GM12878 (cell line): ENCODE results near the gene GRIN2A. TPM values are rescaled to one million over a fixed set of nuclear protein-coding genes. Genes with fewer than 3 reads are reported as not detected.

Source experiments
- ATAC-seq: fragments of 200-7000 bp; cut with Tn5 transposase; 3 replicates; pipeline ENCODE4 v1.9.1; 2020; ENCODE audit warnings: mild to moderate bottlenecking, moderate library complexity
- BruUV-seq: library from RNA; stranded (reverse); fragments of 400-500 nt; replicated peaks from 2 replicates; lab custom pipeline; 2021; lab: Mats Ljungman, UMichigan
- CTCF ChIA-PET: fragments of 300-600 bp; sonication (Branson Sonifier 250); formaldehyde crosslinking; extraction: SDS; loops from one replicate; lab custom pipeline; 2021; ENCODE audit warnings: inconsistent platforms; lab: Yijun Ruan, JAX
- POLR2A ChIA-PET: fragments of 350-600 bp; formaldehyde crosslinking; extraction: SDS; loops from one replicate; lab custom pipeline; 2021; ENCODE audit warnings: inconsistent platforms; lab: Charles Lee
- RAD21 ChIA-PET: fragments of 300-600 bp; sonication (Branson Sonifier 250); formaldehyde crosslinking; loops from one replicate; lab custom pipeline; 2023; ENCODE audit warnings: antibody characterized with exemption; ENCODE audit not compliant: unreplicated experiment; lab: Charles Lee
- SMC1A ChIA-PET: fragments of 300-600 bp; sonication (Branson Sonifier 250); formaldehyde crosslinking; loops from one replicate; lab custom pipeline; 2023; ENCODE audit not compliant: unreplicated experiment, uncharacterized antibody; lab: Charles Lee
- DNase-seq: peaks from one replicate; pipeline ENCODE4 v3.0.0-alpha.2; 2011; ENCODE audit warnings: low read depth, low spot score
- FAIRE-seq: peaks from 3 replicates; lab custom pipeline; 2011; peaks lifted over from hg19 to GRCh38; lab: Jason Lieb, UNC
- H2AFZ ChIP-seq: 2 replicates; pipeline ENCODE4 v1.6.0; 2011; ENCODE audit warnings: low read depth, low read length, control low read depth; ENCODE audit not compliant: control insufficient read depth
- H3K27ac ChIP-seq: 2 replicates; pipeline ENCODE4 v1.5.1; 2011; ENCODE audit warnings: control low read depth; ENCODE audit not compliant: control insufficient read depth, insufficient read depth
- H3K27me3 ChIP-seq, 2 experiments: replicated peaks in 1 of 2; 2 replicates each; pipeline versions ENCODE4 v1.6.0 to v1.6.1; 2011; ENCODE audit warnings: low read length in 1 of 2; ENCODE audit not compliant: control insufficient read depth in 2 of 2, insufficient read depth in 2 of 2
- H3K36me3 ChIP-seq, 2 experiments: 2 replicates each; pipeline ENCODE4 v1.5.1; 2011; ENCODE audit warnings: low read length in 1 of 2; ENCODE audit not compliant: control insufficient read depth in 2 of 2, insufficient read depth in 2 of 2
- H3K4me1 ChIP-seq: 2 replicates; pipeline ENCODE4 v1.6.1; 2011; ENCODE audit warnings: mild to moderate bottlenecking, low read length, moderate library complexity, mixed read lengths; ENCODE audit not compliant: control insufficient read depth, insufficient read depth
- H3K4me2 ChIP-seq: 2 replicates; pipeline ENCODE4 v1.6.0; 2011; ENCODE audit warnings: control low read depth; ENCODE audit not compliant: control insufficient read depth, insufficient read depth
- H3K4me3 ChIP-seq: fragments of 200-600 bp; sonication (generic); 2 replicates; pipeline ENCODE4 v1.5.1; 2016
- H3K79me2 ChIP-seq: 2 replicates; pipeline ENCODE4 v1.6.0; 2011; ENCODE audit warnings: low read length; ENCODE audit not compliant: control insufficient read depth, insufficient read depth
- H3K9ac ChIP-seq: 2 replicates; pipeline ENCODE4 v1.8.0; 2011; ENCODE audit warnings: low read length, control low read depth, mixed read lengths; ENCODE audit not compliant: control insufficient read depth, insufficient read depth
- H3K9me3 ChIP-seq: replicated peaks from 3 replicates; pipeline ENCODE4 v1.5.1; 2011; ENCODE audit warnings: mild to moderate bottlenecking, low read length; ENCODE audit not compliant: control insufficient read depth, insufficient read depth
- H4K20me1 ChIP-seq: 2 replicates; pipeline ENCODE4 v1.6.0; 2011; ENCODE audit not compliant: control insufficient read depth, insufficient read depth
- CTCF ChIP-seq, 3 experiments: IDR thresholded peaks in 2 of 3; conservative IDR thresholded peaks in 1 of 3; 2 replicates each; pipeline ENCODE4 v1.5.1; 2011; ENCODE audit warnings: low read depth in 3 of 3, low read length in 3 of 3, mild to moderate bottlenecking in 3 of 3, control low read depth in 2 of 3, moderate library complexity in 2 of 3, inconsistent platforms in 1 of 3, mixed read lengths in 1 of 3; ENCODE audit not compliant: control insufficient read depth in 2 of 3, insufficient read depth in 1 of 3; ENCODE audit errors: extremely low read depth in 1 of 3
- ESRRA ChIP-seq: IDR thresholded peaks from 2 replicates; pipeline ENCODE4 v1.6.1; 2012; ENCODE audit warnings: mild to moderate bottlenecking, low read length, improper control_type of control experiment
- KDM1A ChIP-seq: fragments of 200-600 bp; sonication (generic); IDR thresholded peaks from 2 replicates; pipeline ENCODE4 v1.6.1; 2016; ENCODE audit warnings: borderline replicate concordance
- MAX ChIP-seq: IDR thresholded peaks from 2 replicates; pipeline ENCODE4 v1.6.1; 2012; ENCODE audit warnings: low read depth, low read length, improper control_type of control experiment
- NRF1 ChIP-seq: conservative IDR thresholded peaks from 2 replicates; pipeline ENCODE4 v1.6.1; 2011; ENCODE audit warnings: mild to moderate bottlenecking, low read depth, low read length, improper control_type of control experiment
- ZNF622 ChIP-seq: fragments of 450-650 bp; IDR thresholded peaks from 2 replicates; pipeline ENCODE4 v1.6.1; 2017; ENCODE audit warnings: mild to moderate bottlenecking, inconsistent platforms
- ZZZ3 ChIP-seq: IDR thresholded peaks from 2 replicates; pipeline ENCODE4 v1.6.1; 2011; ENCODE audit warnings: low read depth; ENCODE audit not compliant: control insufficient read depth, insufficient read length
- WGBS: methylation state at CpG from one replicate; pipeline ENCODE4 v1.1.6; 2016; ENCODE audit warnings: low lambda C conversion rate; ENCODE audit not compliant: insufficient replicate concordance, insufficient coverage; ENCODE audit errors: missing lambda C conversion rate; 5-methylcytosine and 5-hydroxymethylcytosine counted together
- in situ Hi-C: fragments of 300-500 bp; cut with MboI; formaldehyde crosslinking; loops from 9 replicates; pipeline ENCODE4 v1.14.3; 2018; ENCODE audit warnings: mixed read lengths
- intact Hi-C: fragments of 100-400 bp; cut with micrococcal nuclease; formaldehyde crosslinking; loops from one replicate; pipeline ENCODE4 v1.14.2; 2022; ENCODE audit not compliant: unreplicated experiment
- polyA plus RNA-seq, 11 experiments: library from polyadenylated mRNA; depleted of rRNA in 4 of 11; unstranded in 6 of 11; stranded (reverse) in 5 of 11; fragments of >200 nt; fragmentation: Nextera tagmentation in 4 of 11; fragmentation: Illumina TruSeq in 1 of 11; extraction: Ambion mirVana in 4 of 11; extraction: Trizol in 1 of 11; gene quantifications; 1 replicate in 1 of 11; 2 replicates in 10 of 11; pipeline versions ENCODE4 v1.2.1 to v1.2.3, GENCODE V29; 2011 to 2016; ENCODE audit warnings: inconsistent platforms in 2 of 11, missing spikeins in 2 of 11, low read depth in 1 of 11
- total RNA-seq, 4 experiments: library from RNA; depleted of rRNA in 3 of 4; stranded (reverse); fragments of >200 nt in 3 of 4; fragmentation: Illumina TruSeq in 1 of 4; extraction: Trizol in 1 of 4; gene quantifications; 2 replicates each; pipeline versions ENCODE4 v1.2.1 to v1.2.3, GENCODE V29; 2013 to 2021

Gene GRIN2A
- total and polyA plus RNA-seq, 10 of the 15 experiments (the other 5 are each of a cell fraction or from before 2014, with no cell fraction given) = 2.4 to 13.3 (median 7.3) TPM

GRCh38 chr16:9919460-9919859 lies 262.8 kb downstream of the GRIN2A start:
- Histone ChIP-seq H3K9me3 (no peaks in the 10 kb centered on the region), H3K27me3 (no peaks in the 10 kb centered on the region), H3K27ac (no peak overlapping the region), H3K4me2 (no peak overlapping the region), H3K79me2 (no peaks in the 10 kb centered on the region), H2AFZ (no peak overlapping the region), H3K36me3 (no peaks in the 10 kb centered on the region), H3K9ac (no peak overlapping the region), H3K4me3 (no peak overlapping the region), H3K4me1 (peaks cover 6% of the 10 kb centered on the region; the same call in 1 of the 2 replicates), H4K20me1 (no peaks in the 10 kb centered on the region)
- CTCF ChIA-PET = interaction anchor here (0.6 to 2.0 kb wide), 6 partner anchors 10 to 52 kb away, joined by 3 to 7 read pairs (median 4); no protein-coding TSS in a partner anchor
- ATAC-seq (peak; percentile 41; the same call in 1 of the 3 replicates), FAIRE-seq (no peak), DNase-seq (no peak)
- SMC1A ChIA-PET = interaction anchor here (0.5 to 2.3 kb wide), 8 partner anchors 9 to 108 kb away, joined by 3 to 10 read pairs (median 4); no protein-coding TSS in a partner anchor
- POLR2A ChIA-PET = interaction anchor here (0.5 to 3.0 kb wide), 3 partner anchors 9 to 89 kb away, joined by 3 to 11 read pairs (median 4); no protein-coding TSS in a partner anchor
- WGBS = 22% methylated on average over 3 of the region's 3 CpGs
- no TSS peak for BruUV-seq
- RAD21 ChIA-PET = interaction anchor here (3.1 kb wide), 1 partner anchor 10 kb away, joined by 17 read pairs; no protein-coding TSS in a partner anchor
- intact Hi-C loops (no loop called here), in situ Hi-C loops (no loop called here)
- peak in 2 of 3 experiments; percentile 18 to 22; a peak in 1 of 6 replicates for TF ChIP-seq CTCF (IDR thresholded peaks at IDR 0.05 in 2 of 3, conservative IDR thresholded peaks at IDR 0.05 in 1 of 3; ENCODE audit: control insufficient read depth in 2 of 3, extremely low read depth in 1 of 3, insufficient read depth in 1 of 3, low read depth in 3 of 3, low read length in 3 of 3)
- no peak for TF ChIP-seq KDM1A

- H2AFZ ChIP-seq = no peak overlapping the region
- POLR2A ChIA-PET = interaction anchor here (0.9 to 3.0 kb wide), 2 partner anchors 11 to 53 kb away, joined by 3 to 11 read pairs; no protein-coding TSS in a partner anchor
- no peaks in the 10 kb centered on the region for H3K27me3 ChIP-seq
- no TSS peak for BruUV-seq
- WGBS = 30% methylated on average over 6 of the region's 6 CpGs
- FAIRE-seq (no peak), ATAC-seq (no peak), DNase-seq (no peak)
- SMC1A ChIA-PET = interaction anchor here (0.6 to 8.3 kb wide), 12 partner anchors 10 to 161 kb away, joined by 3 to 101 read pairs (median 3); no protein-coding TSS in a partner anchor
- no peaks in the 10 kb centered on the region for H3K9me3 ChIP-seq
- no peaks in the 10 kb centered on the region for H3K36me3 ChIP-seq
- peaks cover 10% of the 10 kb centered on the region; the same call in 1 of the 2 replicates for H3K4me1 ChIP-seq
- RAD21 ChIA-PET = interaction anchor here (0.6 to 6.8 kb wide), 4 partner anchors 10 to 300 kb away, joined by 3 to 85 read pairs (median 4); no protein-coding TSS in a partner anchor
- no peak overlapping the region for H3K27ac ChIP-seq
- no peaks in the 10 kb centered on the region for H4K20me1 ChIP-seq
- no peak overlapping the region for H3K4me3 ChIP-seq
- intact Hi-C loops = no loop called here
- in situ Hi-C loops = no loop called here
- no peak overlapping the region for H3K4me2 ChIP-seq
- CTCF ChIA-PET = interaction anchor here (0.7 to 1.7 kb wide), 5 partner anchors 10 to 109 kb away, joined by 3 to 8 read pairs (median 3); no protein-coding TSS in a partner anchor
- no peaks in the 10 kb centered on the region for H3K79me2 ChIP-seq
- no peak overlapping the region for H3K9ac ChIP-seq
- TF ChIP-seq ZNF622 (no peak), ESRRA (no peak), ZZZ3 (no peak), MAX (no peak), NRF1 (no peak)
These were observed 264.5 kb downstream of the GRIN2A start for GRCh38 chr16:9917691-9918090.
